ENCODE measurements around the gene MTHFD1L. TPM values are rescaled to one million over a fixed set of nuclear protein-coding genes. Genes with fewer than 3 reads are reported as not detected.
A peak's percentile ranks its signal among the peaks of the same experiment; 100 is the strongest.
"Not testable (repeated sequence)": the region's sequence is repeated elsewhere in the genome, so short reads cannot be mapped to it uniquely, and the experiment has no call there.

Gene MTHFD1L
- total and polyA plus RNA-seq, 2 donors from 2014 or later = 4.7 to 39.6 TPM

GRCh38 chr6:151082079-151082478 lies 216.6 kb downstream of the MTHFD1L start:
- no peaks in the 10 kb centered on the region for H3K4me1 ChIP-seq (ENCODE audit: control insufficient read depth in 2 of 3, insufficient read depth in 2 of 3, low read depth in 1 of 3, low read length in 3 of 3)
- H3K4me3 ChIP-seq (ENCODE audit: low read length in 3 of 3) = no peak overlapping the region
- no peaks in the 10 kb centered on the region for H3K27me3 ChIP-seq (ENCODE audit: control insufficient read depth, insufficient read depth, low read length)
- TF ChIP-seq, protein P1, sequence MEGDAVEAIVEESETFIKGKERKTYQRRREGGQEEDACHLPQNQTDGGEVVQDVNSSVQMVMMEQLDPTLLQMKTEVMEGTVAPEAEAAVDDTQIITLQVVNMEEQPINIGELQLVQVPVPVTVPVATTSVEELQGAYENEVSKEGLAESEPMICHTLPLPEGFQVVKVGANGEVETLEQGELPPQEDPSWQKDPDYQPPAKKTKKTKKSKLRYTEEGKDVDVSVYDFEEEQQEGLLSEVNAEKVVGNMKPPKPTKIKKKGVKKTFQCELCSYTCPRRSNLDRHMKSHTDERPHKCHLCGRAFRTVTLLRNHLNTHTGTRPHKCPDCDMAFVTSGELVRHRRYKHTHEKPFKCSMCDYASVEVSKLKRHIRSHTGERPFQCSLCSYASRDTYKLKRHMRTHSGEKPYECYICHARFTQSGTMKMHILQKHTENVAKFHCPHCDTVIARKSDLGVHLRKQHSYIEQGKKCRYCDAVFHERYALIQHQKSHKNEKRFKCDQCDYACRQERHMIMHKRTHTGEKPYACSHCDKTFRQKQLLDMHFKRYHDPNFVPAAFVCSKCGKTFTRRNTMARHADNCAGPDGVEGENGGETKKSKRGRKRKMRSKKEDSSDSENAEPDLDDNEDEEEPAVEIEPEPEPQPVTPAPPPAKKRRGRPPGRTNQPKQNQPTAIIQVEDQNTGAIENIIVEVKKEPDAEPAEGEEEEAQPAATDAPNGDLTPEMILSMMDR (IDR thresholded peaks at IDR 0.05; ENCODE audit: borderline replicate concordance, extremely low read depth, insufficient read depth) = no peak
- no peak for DNase-seq
- H3K9me3 ChIP-seq (ENCODE audit: control insufficient read depth in 2 of 3, insufficient read depth in 1 of 3, low read length in 3 of 3) = no peaks in the 10 kb centered on the region
- H3K36me3 ChIP-seq (ENCODE audit: control insufficient read depth in 2 of 3, insufficient read depth in 3 of 3, low read length in 3 of 3) = no peaks in the 10 kb centered on the region
- no peak overlapping the region for H3K9ac ChIP-seq (ENCODE audit: low read length in 3 of 3)
- H3K27ac ChIP-seq (ENCODE audit: low read depth in 2 of 2, low read length in 2 of 2) = no peak overlapping the region
- FAIRE-seq = no peak
- intact Hi-C loops (cut with DNase I) = no loop called here

DNA sequence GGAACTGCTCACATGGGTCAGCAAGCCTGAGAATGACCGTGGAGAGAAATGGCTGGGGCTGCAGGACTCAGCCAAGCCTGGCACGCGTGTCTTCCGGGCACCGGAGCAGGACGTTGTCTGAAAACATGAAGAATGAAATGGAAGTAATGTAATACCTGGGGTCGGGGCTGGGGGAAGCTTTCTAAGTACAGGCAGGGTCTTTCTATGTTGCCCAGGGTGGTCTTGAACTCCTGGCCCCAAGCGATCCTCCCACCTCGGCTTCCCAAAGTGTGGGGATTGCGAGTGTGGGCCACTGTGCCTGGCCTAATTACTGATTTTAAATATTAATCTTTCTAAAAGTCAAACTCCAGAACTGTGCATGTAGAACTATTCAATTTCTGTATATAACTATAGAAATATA lies 218.8 kb downstream of the MTHFD1L start:
- FAIRE-seq = no peak

GRCh38 chr6:151087055-151087454 lies 221.6 kb downstream of the MTHFD1L start:
- H3K9ac ChIP-seq (ENCODE audit: low read length in 3 of 3); H3K27ac ChIP-seq (ENCODE audit: low read depth in 2 of 2, low read length in 2 of 2); intact Hi-C loops (cut with DNase I); H3K9me3 ChIP-seq (ENCODE audit: control insufficient read depth in 2 of 3, insufficient read depth in 1 of 3, low read length in 3 of 3); H3K36me3 ChIP-seq (ENCODE audit: control insufficient read depth in 2 of 3, insufficient read depth in 3 of 3, low read length in 3 of 3); FAIRE-seq; H3K4me3 ChIP-seq (ENCODE audit: low read length in 3 of 3); H3K4me1 ChIP-seq (ENCODE audit: control insufficient read depth in 2 of 3, insufficient read depth in 2 of 3, low read depth in 1 of 3, low read length in 3 of 3); H3K27me3 ChIP-seq (ENCODE audit: control insufficient read depth, insufficient read depth, low read length); DNase-seq: not testable (repeated sequence)

More for the DNA sequence above, 218.8 kb downstream of the MTHFD1L start:
- H3K27ac ChIP-seq (ENCODE audit: low read depth in 2 of 2, low read length in 2 of 2) = no peak overlapping the region
- peaks cover 0 to 3% (median 0%) of the 10 kb centered on the region in 3 donors for H3K4me1 ChIP-seq (ENCODE audit: control insufficient read depth in 2 of 3, insufficient read depth in 2 of 3, low read depth in 1 of 3, low read length in 3 of 3)
- no peak for DNase-seq
- no peak overlapping the region for H3K4me3 ChIP-seq (ENCODE audit: low read length in 3 of 3)
- no peaks in the 10 kb centered on the region for H3K9me3 ChIP-seq (ENCODE audit: control insufficient read depth in 2 of 3, insufficient read depth in 1 of 3, low read length in 3 of 3)
- H3K36me3 ChIP-seq (ENCODE audit: control insufficient read depth in 2 of 3, insufficient read depth in 3 of 3, low read length in 3 of 3) = no peaks in the 10 kb centered on the region
- no peaks in the 10 kb centered on the region for H3K27me3 ChIP-seq (ENCODE audit: control insufficient read depth, insufficient read depth, low read length)
- intact Hi-C loops (cut with DNase I) = no loop called here
- no peak overlapping the region for H3K9ac ChIP-seq (ENCODE audit: low read length in 3 of 3)
- TF ChIP-seq, protein P1 (IDR thresholded peaks at IDR 0.05; ENCODE audit: borderline replicate concordance, extremely low read depth, insufficient read depth) = no peak

DNA sequence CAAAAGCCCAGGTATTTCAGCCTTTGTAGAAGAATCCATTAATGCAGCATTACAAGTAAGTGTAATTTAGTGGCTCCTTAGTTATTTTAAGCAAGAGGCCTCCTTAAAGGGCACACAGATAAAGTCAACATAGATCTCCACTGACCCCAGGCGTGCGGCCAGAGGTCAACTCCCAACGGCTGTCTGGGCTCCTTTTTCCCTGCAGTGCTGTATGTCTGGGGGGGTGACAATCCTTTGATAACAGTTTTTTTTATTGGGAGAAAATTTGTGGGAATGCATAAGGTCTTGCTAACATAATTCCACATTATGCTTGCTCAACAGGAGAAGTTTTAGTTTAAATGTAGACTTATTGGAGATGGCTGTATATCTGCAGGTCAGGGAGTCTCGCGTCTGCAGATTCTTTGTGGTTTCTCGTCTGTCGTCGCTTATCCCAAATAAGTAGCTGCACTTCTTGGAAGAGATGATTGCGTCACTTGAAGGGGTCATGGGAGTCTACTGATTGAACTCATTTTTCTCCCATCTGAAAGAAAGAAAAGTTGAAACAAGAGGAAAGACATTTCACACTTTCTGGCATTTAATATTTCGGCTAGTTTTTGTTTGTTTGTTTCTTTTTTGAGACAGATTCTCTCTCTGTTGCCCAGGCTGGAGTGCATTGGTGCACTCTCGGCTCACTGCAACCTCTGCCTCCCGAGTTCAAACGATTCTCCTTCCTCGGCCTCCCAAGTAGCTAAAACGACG lies 222.5 kb downstream of the MTHFD1L start:
- H3K4me3 ChIP-seq (ENCODE audit: low read length in 3 of 3) = no peak overlapping the region
- TF ChIP-seq, protein P1 (IDR thresholded peaks at IDR 0.05; ENCODE audit: borderline replicate concordance, extremely low read depth, insufficient read depth) = no peak
- H3K9ac ChIP-seq (ENCODE audit: low read length in 3 of 3) = no peak overlapping the region
- no peaks in the 10 kb centered on the region for H3K27me3 ChIP-seq (ENCODE audit: control insufficient read depth, insufficient read depth, low read length)
- intact Hi-C loops (cut with DNase I) = no loop called here
- H3K36me3 ChIP-seq (ENCODE audit: control insufficient read depth in 2 of 3, insufficient read depth in 3 of 3, low read length in 3 of 3) = no peaks in the 10 kb centered on the region
- DNase-seq = peak in 3 of 5 donors; percentile 49 to 92 (median 69)
- H3K4me1 ChIP-seq (ENCODE audit: control insufficient read depth in 2 of 3, insufficient read depth in 2 of 3, low read depth in 1 of 3, low read length in 3 of 3) = peaks cover 0 to 3% (median 0%) of the 10 kb centered on the region in 3 donors
- no peaks in the 10 kb centered on the region for H3K9me3 ChIP-seq (ENCODE audit: control insufficient read depth in 2 of 3, insufficient read depth in 1 of 3, low read length in 3 of 3)
- FAIRE-seq = no peak
- no peak overlapping the region for H3K27ac ChIP-seq (ENCODE audit: low read depth in 2 of 2, low read length in 2 of 2)

Data from kidney (tissue), 14 donors.